Measurements from ENCODE around the gene SERF2.

SERF2 gene

GRCh38 chr15:43762824-43763223 is 29.3 kb upstream of the SERF2 start:
- peaks cover 7% of the 10 kb centered on the region for H3K36me3 ChIP-seq (ENCODE audit: control insufficient read depth, insufficient read depth, low read length)
- no peak for TF ChIP-seq CTCF (IDR thresholded peaks at IDR 0.05; ENCODE audit: insufficient read depth, low read length, poor library complexity, severe bottlenecking)

GRCh38 chr15:43763819-43764446 is 28.2 kb upstream of the SERF2 start:
- no peak for DNase-seq (ENCODE audit: extremely low read depth, insufficient read length)
- TF ChIP-seq CTCF (IDR thresholded peaks at IDR 0.05; ENCODE audit: insufficient read depth, low read length, poor library complexity, severe bottlenecking), result no peak
- Histone ChIP-seq H3K36me3 (ENCODE audit: control insufficient read depth, insufficient read depth, low read length) (peaks cover 7% of the 10 kb centered on the region), H3K4me3 (replicated peaks; ENCODE audit: low read depth, low read length) (no peak overlapping the region), H3K27me3 (replicated peaks; ENCODE audit: control insufficient read depth, insufficient read depth, low read length) (no peaks in the 10 kb centered on the region)

More at GRCh38 chr15:43762824-43763223, 29.3 kb upstream of the SERF2 start:
- Histone ChIP-seq H3K27me3 (replicated peaks; ENCODE audit: control insufficient read depth, insufficient read depth, low read length) (no peaks in the 10 kb centered on the region), H3K4me3 (replicated peaks; ENCODE audit: low read depth, low read length) (no peak overlapping the region)
- no peak for DNase-seq (ENCODE audit: extremely low read depth, insufficient read length)

GRCh38 chr15:43769584-43770228 is 22.4 kb upstream of the SERF2 start:
- no peak for DNase-seq (ENCODE audit: extremely low read depth, insufficient read length)
- Histone ChIP-seq H3K36me3 (ENCODE audit: control insufficient read depth, insufficient read depth, low read length) (peaks cover 17% of the 10 kb centered on the region), H3K27me3 (replicated peaks; ENCODE audit: control insufficient read depth, insufficient read depth, low read length) (no peaks in the 10 kb centered on the region), H3K4me3 (replicated peaks; ENCODE audit: low read depth, low read length) (no peak overlapping the region)
- peak; percentile 91 for TF ChIP-seq CTCF (IDR thresholded peaks at IDR 0.05; ENCODE audit: insufficient read depth, low read length, poor library complexity, severe bottlenecking)

GRCh38 chr15:43771816-43772215 is 20.3 kb upstream of the SERF2 start:
- Histone ChIP-seq H3K4me3 (replicated peaks; ENCODE audit: low read depth, low read length) (no peak overlapping the region), H3K36me3 (ENCODE audit: control insufficient read depth, insufficient read depth, low read length) (peaks cover 13% of the 10 kb centered on the region), H3K27me3 (replicated peaks; ENCODE audit: control insufficient read depth, insufficient read depth, low read length) (no peaks in the 10 kb centered on the region)
- TF ChIP-seq CTCF (IDR thresholded peaks at IDR 0.05; ENCODE audit: insufficient read depth, low read length, poor library complexity, severe bottlenecking), result no peak
- no peak for DNase-seq (ENCODE audit: extremely low read depth, insufficient read length)

GRCh38 chr15:43772624-43773023 is 19.5 kb upstream of the SERF2 start:
- no peak for TF ChIP-seq CTCF (IDR thresholded peaks at IDR 0.05; ENCODE audit: insufficient read depth, low read length, poor library complexity, severe bottlenecking)
- Histone ChIP-seq H3K4me3 (replicated peaks; ENCODE audit: low read depth, low read length) (no peak overlapping the region), H3K36me3 (ENCODE audit: control insufficient read depth, insufficient read depth, low read length) (peaks cover 13% of the 10 kb centered on the region), H3K27me3 (replicated peaks; ENCODE audit: control insufficient read depth, insufficient read depth, low read length) (no peaks in the 10 kb centered on the region)
- no peak for DNase-seq (ENCODE audit: extremely low read depth, insufficient read length)

Measured in GM06990 (cell line).